Neural cell (in vitro differentiated cells): ENCODE data around the gene FITM2. TPM values are rescaled to one million over a fixed set of nuclear protein-coding genes. Genes with fewer than 3 reads are reported as not detected.

Experiments
- H2AFZ ChIP-seq: fragments of 200-600, 300-800 bp; sonication (generic), shearing (Covaris generic); 2 replicates; pipeline ENCODE4 v1.6.0; 2014; ENCODE audit warnings: low read depth, mild to moderate bottlenecking, antibody characterized with exemption, low read length, moderate library complexity
- H3F3A ChIP-seq: fragments of 200-600 bp; shearing (Covaris generic); 2 replicates; pipeline ENCODE4 v1.6.1; 2016; ENCODE audit warnings: mild to moderate bottlenecking, moderate library complexity, mixed read lengths, antibody characterized with exemption, low read length; ENCODE audit not compliant: insufficient read depth, poor library complexity, severe bottlenecking
- H3K27ac ChIP-seq: fragments of 200-600, 300-800 bp; sonication (generic), shearing (Covaris generic); 2 replicates; pipeline ENCODE4 v1.5.1; 2014; ENCODE audit warnings: mild to moderate bottlenecking, low read length, moderate library complexity
- H3K27me3 ChIP-seq: fragments of 300-800, 200-600 bp; sonication (generic), shearing (Covaris generic); 2 replicates; pipeline ENCODE4 v1.6.0; 2014; ENCODE audit warnings: mild to moderate bottlenecking, low read depth, low read length, moderate library complexity; ENCODE audit not compliant: insufficient read depth
- H3K36me3 ChIP-seq: fragments of 300-800, 200-600 bp; sonication (generic), shearing (Covaris generic); 2 replicates; pipeline ENCODE4 v1.5.1; 2014; ENCODE audit warnings: mild to moderate bottlenecking, antibody characterized with exemption, low read length, moderate library complexity; ENCODE audit not compliant: insufficient read depth
- H3K4me2 ChIP-seq: fragments of 300-800, 200-600 bp; sonication (generic), shearing (Covaris generic); 2 replicates; pipeline ENCODE4 v1.6.0; 2014; ENCODE audit warnings: mild to moderate bottlenecking, low read length
- H3K4me3 ChIP-seq: fragments of 300-800, 200-600 bp; sonication (generic), shearing (Covaris generic); 2 replicates; pipeline ENCODE4 v1.5.1; 2014; ENCODE audit warnings: mild to moderate bottlenecking, low read length, moderate library complexity
- H3K79me2 ChIP-seq: fragments of 200-600 bp; shearing (Covaris generic); replicated peaks from 2 replicates; pipeline ENCODE4 v1.6.0; 2014; ENCODE audit warnings: mild to moderate bottlenecking, low read length, moderate library complexity; ENCODE audit not compliant: insufficient read depth
- H3K9ac ChIP-seq: fragments of 300-800, 200-600 bp; sonication (generic), shearing (Covaris generic); 2 replicates; pipeline ENCODE4 v1.6.1; 2016; ENCODE audit warnings: mild to moderate bottlenecking, low read length, mixed read lengths
- H3K9me2 ChIP-seq: fragments of 200-600 bp; shearing (Covaris generic); 2 replicates; pipeline ENCODE4 v1.6.1; 2016; ENCODE audit warnings: mild to moderate bottlenecking, low read length, mixed read lengths; ENCODE audit not compliant: insufficient read depth
- H3K9me3 ChIP-seq: fragments of 200-600, 300-800 bp; sonication (generic), shearing (Covaris generic); 2 replicates; pipeline ENCODE4 v1.6.1; 2016; ENCODE audit warnings: mild to moderate bottlenecking, mixed run types, low read length, moderate library complexity, mixed read lengths
- H4K20me1 ChIP-seq: fragments of 200-600 bp; shearing (Covaris generic); 2 replicates; pipeline ENCODE4 v1.6.1; 2016; ENCODE audit warnings: mild to moderate bottlenecking, mixed run types; ENCODE audit not compliant: insufficient read depth
- EP300 ChIP-seq: fragments of 450-650 bp; conservative IDR thresholded peaks from 2 replicates; pipeline ENCODE4 v1.6.1; 2014; ENCODE audit warnings: antibody characterized with exemption, mild to moderate bottlenecking, moderate library complexity; ENCODE audit not compliant: poor library complexity, severe bottlenecking
- EZH2 ChIP-seq: fragments of 200-600, 300-800 bp; shearing (Covaris generic), sonication (generic); IDR thresholded peaks from 2 replicates; pipeline ENCODE4 v1.6.1; 2014; ENCODE audit warnings: antibody characterized with exemption, low read length, borderline replicate concordance, mild to moderate bottlenecking; ENCODE audit not compliant: insufficient read depth, poor library complexity, severe bottlenecking
- MXI1 ChIP-seq: fragments of 450-650 bp; conservative IDR thresholded peaks from 2 replicates; pipeline ENCODE4 v1.6.1; 2014; ENCODE audit warnings: antibody characterized with exemption, mild to moderate bottlenecking; ENCODE audit not compliant: poor library complexity, severe bottlenecking
- POLR2AphosphoS5 ChIP-seq: IDR thresholded peaks from 2 replicates; pipeline ENCODE4 v1.6.1; 2012
- RAD21 ChIP-seq: fragments of 450-650 bp; conservative IDR thresholded peaks from 2 replicates; pipeline ENCODE4 v1.6.1; 2014; ENCODE audit warnings: antibody characterized with exemption, mild to moderate bottlenecking, moderate library complexity
- SMC3 ChIP-seq: fragments of 450-650 bp; conservative IDR thresholded peaks from 2 replicates; pipeline ENCODE4 v1.6.1; 2014; ENCODE audit warnings: antibody characterized with exemption, mild to moderate bottlenecking, moderate library complexity; ENCODE audit not compliant: poor library complexity
- TAF1 ChIP-seq: IDR thresholded peaks from 2 replicates; pipeline ENCODE4 v1.6.1; 2012; ENCODE audit warnings: low read depth
- polyA plus RNA-seq: library from polyadenylated mRNA; depleted of rRNA; stranded (reverse); fragments of >200 nt; gene quantifications from 2 replicates; pipeline ENCODE4 v1.2.3, GENCODE V29; 2014
- TF ChIP-seq, protein P1 (sequence below): IDR thresholded peaks from 2 replicates; pipeline ENCODE4 v1.6.1; 2012; ENCODE audit warnings: borderline replicate concordance
- TF ChIP-seq, protein P2 (sequence below): fragments of 450-650 bp; IDR thresholded peaks from 2 replicates; pipeline ENCODE4 v1.5.1; 2014; ENCODE audit warnings: antibody characterized with exemption, mild to moderate bottlenecking, moderate library complexity; ENCODE audit not compliant: poor library complexity, severe bottlenecking

The FITM2 gene
- polyA plus RNA-seq, 1 donor from 2014 or later: 5.5 TPM

DNA sequence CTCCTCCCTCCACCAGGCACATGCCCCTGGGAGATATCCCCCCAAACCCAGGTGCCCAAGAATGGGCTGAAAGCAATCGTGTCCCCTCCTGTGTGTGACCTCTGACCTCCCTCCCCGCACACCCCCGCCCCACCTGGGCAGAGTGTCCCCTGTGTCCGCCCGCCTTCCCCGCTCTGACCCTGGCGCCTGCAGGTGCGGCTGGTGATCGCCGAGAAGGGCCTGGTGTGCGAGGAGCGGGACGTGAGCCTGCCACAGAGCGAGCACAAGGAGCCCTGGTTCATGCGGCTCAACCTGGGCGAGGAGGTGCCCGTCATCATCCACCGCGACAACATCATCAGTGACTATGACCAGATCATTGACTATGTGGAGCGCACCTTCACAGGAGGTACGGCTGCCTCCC, 54.0 kb downstream of the FITM2 start:
- H3K4me2 ChIP-seq: no peak overlapping the region
- no peak overlapping the region for H3K27ac ChIP-seq
- no peaks in the 10 kb centered on the region for H3K79me2 ChIP-seq
- H3K9me2 ChIP-seq: no peaks in the 10 kb centered on the region
- H3F3A ChIP-seq: no peaks in the 10 kb centered on the region
- no peaks in the 10 kb centered on the region for H3K36me3 ChIP-seq
- no peaks in the 10 kb centered on the region for H3K9me3 ChIP-seq
- no peak overlapping the region for H3K9ac ChIP-seq
- no peaks in the 10 kb centered on the region for H3K27me3 ChIP-seq
- TF ChIP-seq EP300 (no peak), EZH2 (no peak), RAD21 (no peak), SMC3 (no peak), TAF1 (no peak)
- TF ChIP-seq, protein P1, sequence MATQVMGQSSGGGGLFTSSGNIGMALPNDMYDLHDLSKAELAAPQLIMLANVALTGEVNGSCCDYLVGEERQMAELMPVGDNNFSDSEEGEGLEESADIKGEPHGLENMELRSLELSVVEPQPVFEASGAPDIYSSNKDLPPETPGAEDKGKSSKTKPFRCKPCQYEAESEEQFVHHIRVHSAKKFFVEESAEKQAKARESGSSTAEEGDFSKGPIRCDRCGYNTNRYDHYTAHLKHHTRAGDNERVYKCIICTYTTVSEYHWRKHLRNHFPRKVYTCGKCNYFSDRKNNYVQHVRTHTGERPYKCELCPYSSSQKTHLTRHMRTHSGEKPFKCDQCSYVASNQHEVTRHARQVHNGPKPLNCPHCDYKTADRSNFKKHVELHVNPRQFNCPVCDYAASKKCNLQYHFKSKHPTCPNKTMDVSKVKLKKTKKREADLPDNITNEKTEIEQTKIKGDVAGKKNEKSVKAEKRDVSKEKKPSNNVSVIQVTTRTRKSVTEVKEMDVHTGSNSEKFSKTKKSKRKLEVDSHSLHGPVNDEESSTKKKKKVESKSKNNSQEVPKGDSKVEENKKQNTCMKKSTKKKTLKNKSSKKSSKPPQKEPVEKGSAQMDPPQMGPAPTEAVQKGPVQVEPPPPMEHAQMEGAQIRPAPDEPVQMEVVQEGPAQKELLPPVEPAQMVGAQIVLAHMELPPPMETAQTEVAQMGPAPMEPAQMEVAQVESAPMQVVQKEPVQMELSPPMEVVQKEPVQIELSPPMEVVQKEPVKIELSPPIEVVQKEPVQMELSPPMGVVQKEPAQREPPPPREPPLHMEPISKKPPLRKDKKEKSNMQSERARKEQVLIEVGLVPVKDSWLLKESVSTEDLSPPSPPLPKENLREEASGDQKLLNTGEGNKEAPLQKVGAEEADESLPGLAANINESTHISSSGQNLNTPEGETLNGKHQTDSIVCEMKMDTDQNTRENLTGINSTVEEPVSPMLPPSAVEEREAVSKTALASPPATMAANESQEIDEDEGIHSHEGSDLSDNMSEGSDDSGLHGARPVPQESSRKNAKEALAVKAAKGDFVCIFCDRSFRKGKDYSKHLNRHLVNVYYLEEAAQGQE: no peak
- H2AFZ ChIP-seq: no peak overlapping the region
- H4K20me1 ChIP-seq: peaks cover 5% of the 10 kb centered on the region
- no peak overlapping the region for H3K4me3 ChIP-seq

DNA sequence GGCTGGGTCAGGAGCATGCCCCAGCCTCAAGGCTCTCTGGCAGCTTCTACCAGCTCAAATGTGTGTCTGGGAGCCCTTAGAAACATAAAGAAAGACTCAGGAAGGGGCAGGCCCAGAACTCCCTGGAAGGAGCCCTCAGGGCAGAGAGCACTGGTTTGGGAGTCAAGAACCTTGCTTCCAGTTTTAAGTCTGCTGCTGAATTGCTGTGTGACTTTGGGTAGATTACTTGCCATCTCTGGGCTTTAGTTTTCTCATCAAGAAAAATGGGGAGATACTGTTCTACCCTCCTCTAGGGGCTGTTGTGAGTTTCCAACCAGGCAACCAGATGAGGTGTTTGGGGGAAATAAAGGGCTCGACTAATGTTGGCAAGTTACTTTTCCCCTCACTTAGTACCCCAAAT, 55.1 kb downstream of the FITM2 start:
- no peaks in the 10 kb centered on the region for H3F3A ChIP-seq
- H3K9me3 ChIP-seq: no peaks in the 10 kb centered on the region
- no peaks in the 10 kb centered on the region for H3K79me2 ChIP-seq
- H3K27ac ChIP-seq: no peak overlapping the region
- no peak overlapping the region for H3K4me2 ChIP-seq
- H3K27me3 ChIP-seq: no peaks in the 10 kb centered on the region
- no peak for TF ChIP-seq RAD21
- no peak overlapping the region for H2AFZ ChIP-seq
- no peaks in the 10 kb centered on the region for H3K9me2 ChIP-seq
- H3K9ac ChIP-seq: no peak overlapping the region
- H3K36me3 ChIP-seq: no peaks in the 10 kb centered on the region
- no peak overlapping the region for H3K4me3 ChIP-seq
- peaks cover 5% of the 10 kb centered on the region for H4K20me1 ChIP-seq

DNA sequence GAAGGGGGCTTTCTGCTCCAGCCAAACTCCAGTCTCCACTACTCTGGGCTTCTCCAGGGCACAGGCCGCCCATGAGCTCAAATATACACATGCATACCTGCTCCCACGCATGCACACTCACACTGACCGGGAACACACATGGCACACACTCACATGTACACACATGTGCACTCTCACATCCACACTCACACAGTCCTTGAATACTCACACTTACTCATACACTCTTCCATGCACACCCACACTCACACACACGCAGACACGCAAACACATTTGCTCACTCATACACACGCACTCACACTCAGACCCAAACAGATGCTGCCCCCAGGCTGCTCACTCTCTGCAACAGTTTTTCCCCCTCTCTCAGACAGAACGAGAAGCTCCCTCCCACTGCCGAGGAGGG, 56.9 kb downstream of the FITM2 start:
- no peaks in the 10 kb centered on the region for H3K27me3 ChIP-seq
- TF ChIP-seq EP300 (no peak), EZH2 (no peak), TAF1 (no peak), RAD21 (no peak), MXI1 (no peak), POLR2AphosphoS5 (no peak), SMC3 (no peak)
- TF ChIP-seq, protein P1: no peak
- TF ChIP-seq, protein P2, sequence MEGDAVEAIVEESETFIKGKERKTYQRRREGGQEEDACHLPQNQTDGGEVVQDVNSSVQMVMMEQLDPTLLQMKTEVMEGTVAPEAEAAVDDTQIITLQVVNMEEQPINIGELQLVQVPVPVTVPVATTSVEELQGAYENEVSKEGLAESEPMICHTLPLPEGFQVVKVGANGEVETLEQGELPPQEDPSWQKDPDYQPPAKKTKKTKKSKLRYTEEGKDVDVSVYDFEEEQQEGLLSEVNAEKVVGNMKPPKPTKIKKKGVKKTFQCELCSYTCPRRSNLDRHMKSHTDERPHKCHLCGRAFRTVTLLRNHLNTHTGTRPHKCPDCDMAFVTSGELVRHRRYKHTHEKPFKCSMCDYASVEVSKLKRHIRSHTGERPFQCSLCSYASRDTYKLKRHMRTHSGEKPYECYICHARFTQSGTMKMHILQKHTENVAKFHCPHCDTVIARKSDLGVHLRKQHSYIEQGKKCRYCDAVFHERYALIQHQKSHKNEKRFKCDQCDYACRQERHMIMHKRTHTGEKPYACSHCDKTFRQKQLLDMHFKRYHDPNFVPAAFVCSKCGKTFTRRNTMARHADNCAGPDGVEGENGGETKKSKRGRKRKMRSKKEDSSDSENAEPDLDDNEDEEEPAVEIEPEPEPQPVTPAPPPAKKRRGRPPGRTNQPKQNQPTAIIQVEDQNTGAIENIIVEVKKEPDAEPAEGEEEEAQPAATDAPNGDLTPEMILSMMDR: no peak
- peaks cover 5% of the 10 kb centered on the region for H4K20me1 ChIP-seq
- H2AFZ ChIP-seq: no peak overlapping the region
- no peaks in the 10 kb centered on the region for H3F3A ChIP-seq
- H3K4me3 ChIP-seq: no peak overlapping the region
- no peaks in the 10 kb centered on the region for H3K9me2 ChIP-seq
- no peaks in the 10 kb centered on the region for H3K9me3 ChIP-seq
- H3K36me3 ChIP-seq: no peaks in the 10 kb centered on the region
- no peak overlapping the region for H3K27ac ChIP-seq
- no peak overlapping the region for H3K4me2 ChIP-seq
- no peak overlapping the region for H3K9ac ChIP-seq
- H3K79me2 ChIP-seq: peaks cover 14% of the 10 kb centered on the region
